D721Med (cell line): ENCODE results near the gene NUP88.

ENCODE experiments used
- DNase-seq: peaks from one replicate; pipeline ENCODE4 v3.0.0; 2011; ENCODE audit warnings: low spot score; ENCODE audit not compliant: insufficient read length
- FAIRE-seq: peaks from 2 replicates; lab custom pipeline; 2011; peaks lifted over from hg19 to GRCh38; lab: Jason Lieb, UNC
- TF ChIP-seq, protein P1 (sequence below): IDR thresholded peaks from 2 replicates; pipeline ENCODE4 v1.5.1; 2012; ENCODE audit warnings: mild to moderate bottlenecking, control low read depth; ENCODE audit not compliant: insufficient read depth; ENCODE audit errors: missing control alignments

Gene NUP88

DNA sequence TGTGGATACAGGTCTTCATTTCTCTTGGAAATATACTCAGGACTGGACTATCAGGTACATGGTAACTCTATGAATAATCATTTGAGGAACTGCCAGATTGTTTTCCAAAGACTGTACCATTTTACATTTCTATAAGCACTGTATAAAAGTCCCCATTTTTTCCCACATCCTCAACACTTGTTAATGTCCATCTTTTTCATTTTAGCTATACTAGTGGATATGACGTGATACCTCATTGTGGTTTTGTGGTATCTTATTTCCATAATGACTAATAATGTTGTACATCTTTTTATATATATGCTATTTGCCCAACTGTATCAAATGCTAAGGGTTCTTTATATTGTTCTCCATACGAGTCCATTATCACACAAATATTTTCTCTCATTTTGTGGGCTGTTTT is 22.9 kb downstream of the NUP88 start:
- DNase-seq (no peak), FAIRE-seq (no peak)
- TF ChIP-seq, protein P1, sequence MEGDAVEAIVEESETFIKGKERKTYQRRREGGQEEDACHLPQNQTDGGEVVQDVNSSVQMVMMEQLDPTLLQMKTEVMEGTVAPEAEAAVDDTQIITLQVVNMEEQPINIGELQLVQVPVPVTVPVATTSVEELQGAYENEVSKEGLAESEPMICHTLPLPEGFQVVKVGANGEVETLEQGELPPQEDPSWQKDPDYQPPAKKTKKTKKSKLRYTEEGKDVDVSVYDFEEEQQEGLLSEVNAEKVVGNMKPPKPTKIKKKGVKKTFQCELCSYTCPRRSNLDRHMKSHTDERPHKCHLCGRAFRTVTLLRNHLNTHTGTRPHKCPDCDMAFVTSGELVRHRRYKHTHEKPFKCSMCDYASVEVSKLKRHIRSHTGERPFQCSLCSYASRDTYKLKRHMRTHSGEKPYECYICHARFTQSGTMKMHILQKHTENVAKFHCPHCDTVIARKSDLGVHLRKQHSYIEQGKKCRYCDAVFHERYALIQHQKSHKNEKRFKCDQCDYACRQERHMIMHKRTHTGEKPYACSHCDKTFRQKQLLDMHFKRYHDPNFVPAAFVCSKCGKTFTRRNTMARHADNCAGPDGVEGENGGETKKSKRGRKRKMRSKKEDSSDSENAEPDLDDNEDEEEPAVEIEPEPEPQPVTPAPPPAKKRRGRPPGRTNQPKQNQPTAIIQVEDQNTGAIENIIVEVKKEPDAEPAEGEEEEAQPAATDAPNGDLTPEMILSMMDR = no peak

DNA sequence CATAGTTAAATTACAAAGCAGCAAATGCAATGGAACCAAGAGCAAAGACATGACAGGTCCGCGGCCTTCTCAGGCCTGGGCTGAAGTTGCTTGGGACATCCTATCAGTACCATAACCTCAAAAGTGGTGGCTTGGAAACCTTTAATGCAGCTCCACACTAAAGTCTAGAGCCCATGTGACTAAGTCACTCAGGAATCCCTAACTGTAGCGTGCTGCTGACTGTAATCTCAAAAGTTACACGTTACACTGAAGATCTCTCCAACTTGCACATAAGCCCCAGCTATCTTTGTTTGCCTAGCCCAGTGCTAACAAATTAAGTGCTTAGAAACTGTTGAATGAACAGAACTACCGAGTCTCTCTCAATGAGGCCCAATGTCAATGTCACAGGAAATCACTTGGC is 27.8 kb downstream of the NUP88 start:
- DNase-seq = no peak
- TF ChIP-seq, protein P1 = no peak
- no peak for FAIRE-seq

DNA sequence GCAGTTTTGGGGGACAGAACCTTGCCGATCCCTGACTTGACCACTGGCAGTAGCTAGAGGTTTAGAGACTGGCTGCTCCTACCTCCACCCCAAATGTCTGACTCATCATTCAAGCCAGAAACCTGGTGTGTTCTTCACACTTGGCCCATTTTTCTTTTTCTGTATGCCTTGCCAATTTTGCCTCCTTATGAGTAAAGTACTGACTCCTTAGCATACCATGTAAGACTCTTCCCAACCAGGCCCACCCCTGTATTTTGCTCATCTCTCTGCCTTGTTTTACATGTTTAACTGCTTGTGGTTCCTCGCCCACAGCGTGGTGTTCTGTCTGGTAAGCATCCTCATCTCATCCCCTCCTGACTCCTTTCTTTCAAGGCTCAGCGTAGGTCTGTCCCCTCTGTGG is 37.9 kb downstream of the NUP88 start:
- TF ChIP-seq, protein P1 = no peak
- no peak for DNase-seq
- no peak for FAIRE-seq

DNA sequence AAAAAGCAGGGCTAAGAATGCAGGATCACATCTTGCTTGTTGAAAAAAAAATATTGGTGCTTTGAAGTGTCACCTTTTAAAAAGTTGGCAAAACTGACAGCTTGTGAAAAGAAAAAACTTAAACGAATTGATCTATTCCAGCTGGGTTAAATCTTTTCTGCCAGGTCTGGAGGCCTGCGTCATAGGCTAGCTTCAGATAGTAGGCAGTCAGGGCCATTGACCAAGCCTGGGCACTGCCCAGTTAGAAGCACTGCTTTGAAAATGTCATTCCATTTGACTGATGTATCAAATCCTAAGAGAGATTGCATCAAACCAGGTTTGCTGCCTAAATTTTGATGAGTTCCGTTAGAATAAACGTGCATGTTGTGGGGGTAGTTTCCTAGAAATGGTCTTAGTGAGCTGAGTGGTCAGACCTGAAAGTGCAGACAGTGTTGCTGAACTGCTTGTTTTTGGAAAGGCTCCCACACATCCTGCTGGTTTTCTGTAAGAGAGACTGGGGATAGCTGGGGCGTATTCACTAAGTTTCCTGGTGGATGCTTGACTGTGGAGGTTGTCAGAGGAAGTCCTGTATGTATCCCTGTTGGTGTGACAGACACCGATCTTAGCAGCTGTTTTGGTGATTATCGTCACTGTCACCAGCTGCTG is 38.8 kb downstream of the NUP88 start:
- FAIRE-seq = no peak
- DNase-seq = no peak
- TF ChIP-seq, protein P1 = no peak

DNA sequence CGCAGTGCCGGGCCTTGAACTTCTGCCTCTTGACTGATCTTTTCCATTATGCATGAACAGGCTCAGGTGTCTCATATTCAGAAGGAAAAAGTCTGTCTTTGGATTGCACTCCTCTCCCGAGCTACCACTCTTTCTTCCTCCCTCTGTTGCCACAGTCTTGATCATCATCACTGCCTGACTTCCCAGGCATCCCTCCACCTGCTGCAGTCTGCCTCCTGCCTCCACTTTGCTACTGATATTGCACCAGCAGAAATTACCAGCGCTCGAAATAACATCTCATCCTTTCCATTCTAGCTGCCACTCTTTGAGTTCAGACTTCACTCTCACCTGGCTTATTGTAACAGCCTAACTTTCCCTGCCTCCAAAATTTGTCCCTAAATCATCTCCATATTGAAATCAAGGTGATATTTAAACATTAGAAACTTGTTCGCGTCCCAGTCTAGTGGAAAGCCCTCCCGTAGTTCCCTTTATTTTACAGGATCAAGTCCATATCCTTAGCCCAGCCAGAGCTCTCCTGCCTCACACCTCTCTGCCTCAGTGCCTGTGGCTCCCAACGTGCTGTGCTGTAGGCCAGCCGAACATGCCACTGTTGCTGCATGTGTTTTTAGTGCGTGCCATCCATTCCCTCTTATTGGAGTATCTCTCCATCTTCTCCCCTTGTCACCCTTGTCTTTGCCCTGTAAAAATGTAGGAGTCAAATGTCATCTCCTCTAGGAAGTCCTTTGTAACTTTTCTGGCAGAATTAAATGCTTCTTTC is 39.9 kb downstream of the NUP88 start:
- FAIRE-seq (no peak), DNase-seq (no peak)

DNA sequence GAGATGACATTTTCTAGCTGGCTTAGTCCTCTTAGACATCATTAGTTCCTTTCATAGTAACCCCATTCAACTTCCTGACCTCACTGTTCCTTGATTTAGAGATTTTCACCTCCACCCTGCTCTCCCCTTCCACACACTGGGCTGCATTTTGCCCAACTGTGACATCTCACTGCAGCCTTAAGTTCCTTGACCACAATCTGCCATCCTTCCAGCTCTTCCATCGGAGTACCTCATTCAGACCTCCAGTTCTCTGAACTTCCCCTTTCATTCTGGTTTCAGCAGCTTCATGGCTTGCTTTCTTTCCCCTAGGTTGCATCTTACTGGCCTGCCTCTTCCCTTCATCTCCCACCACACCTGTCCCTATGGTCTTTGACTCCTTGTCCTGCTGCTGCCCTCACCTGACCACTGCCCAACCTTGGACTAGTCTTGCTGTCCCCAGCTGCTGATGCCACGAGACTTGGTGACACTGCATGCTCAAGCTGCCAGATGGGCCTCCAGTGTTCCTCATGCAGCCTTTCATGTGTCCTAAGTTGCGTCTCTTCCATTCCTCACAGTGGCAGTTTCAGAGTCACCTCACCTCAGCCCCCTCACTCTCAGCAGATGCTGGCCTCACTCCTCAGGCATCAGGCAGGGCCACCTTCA is 40.8 kb downstream of the NUP88 start:
- no peak for FAIRE-seq
- TF ChIP-seq, protein P1 = no peak
- DNase-seq = no peak

More for the DNA sequence above, 39.9 kb downstream of the NUP88 start:
- TF ChIP-seq, protein P1 = no peak
